GM08714 (cell line): ENCODE data around the gene TACR1.

Experiments
- H3K4me3 ChIP-seq: fragments of 200-500 bp; sonication (Bioruptor generic); 2 replicates; pipeline ENCODE4 v1.5.1; 2014; ENCODE audit warnings: mild to moderate bottlenecking, low read length, inconsistent platforms
- ZNF274 ChIP-seq: IDR thresholded peaks from 2 replicates; pipeline ENCODE4 v1.6.1; 2012; ENCODE audit warnings: mild to moderate bottlenecking, low read depth, low read length

TACR1 gene

DNA sequence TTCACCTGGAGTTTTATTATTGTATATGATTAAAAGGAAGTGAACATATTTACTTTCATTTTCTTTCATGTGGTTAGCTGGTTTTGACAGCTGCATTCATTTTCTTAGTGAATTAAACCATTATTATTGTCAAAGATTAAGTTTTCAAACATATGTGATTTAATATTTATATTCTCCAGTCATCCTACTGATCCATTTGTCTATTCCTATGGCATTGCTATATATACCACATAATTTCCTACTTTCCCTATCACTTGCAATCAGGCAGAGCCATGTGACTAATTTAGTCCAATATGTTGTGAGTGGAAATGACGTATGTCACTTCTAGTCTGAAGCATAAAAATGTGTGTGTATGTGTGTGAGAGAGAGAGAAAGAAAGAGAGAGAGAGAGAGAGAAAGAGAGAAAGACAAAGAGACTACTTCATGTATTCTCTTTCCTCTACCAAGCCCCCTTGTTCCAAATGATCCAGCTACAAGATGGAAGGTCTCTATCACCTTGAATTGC, 12.0 kb upstream of the TACR1 start:
- no peak overlapping the region for H3K4me3 ChIP-seq
- no peak for TF ChIP-seq ZNF274

DNA sequence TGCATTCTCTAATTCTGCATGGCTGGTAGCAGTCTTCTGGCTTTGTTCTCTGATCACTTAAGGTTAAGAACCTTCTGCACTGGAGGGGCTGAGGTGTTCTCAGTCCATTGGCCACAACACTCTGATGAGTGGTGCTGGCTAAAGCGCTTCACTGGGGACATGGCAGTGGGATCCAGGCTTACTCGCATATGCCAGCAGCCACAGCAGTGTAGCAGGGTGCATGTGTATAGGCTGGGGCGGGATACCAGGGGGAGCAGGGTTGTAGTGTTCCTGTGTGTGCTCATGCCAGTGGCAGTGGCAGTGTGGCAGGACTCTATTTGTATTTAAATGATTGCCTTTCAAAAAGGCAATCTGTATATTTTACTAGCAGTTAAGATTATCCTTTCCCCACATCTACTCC, 11.1 kb upstream of the TACR1 start:
- no peak for TF ChIP-seq ZNF274
- no peak overlapping the region for H3K4me3 ChIP-seq

DNA sequence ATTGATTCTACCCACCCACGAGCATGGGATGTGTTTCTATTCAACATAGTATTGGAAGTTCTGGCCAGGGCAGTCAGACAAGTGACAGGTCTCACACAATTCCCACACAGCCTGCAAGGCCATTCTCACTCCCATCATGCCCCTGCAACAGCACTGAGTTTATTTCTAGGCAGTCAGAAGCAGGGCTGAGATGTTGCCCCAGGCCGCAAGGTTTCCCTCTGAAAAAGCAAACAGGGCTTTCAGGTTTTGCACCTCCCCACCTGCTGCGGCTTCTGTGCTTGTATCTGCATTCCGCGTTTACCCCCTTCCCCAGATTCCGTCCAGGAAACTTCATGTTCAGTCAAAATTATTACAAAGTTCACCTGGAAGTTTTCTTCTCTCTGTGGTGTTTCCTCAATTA, 9.4 kb upstream of the TACR1 start:
- no peak for TF ChIP-seq ZNF274
- no peak overlapping the region for H3K4me3 ChIP-seq

DNA sequence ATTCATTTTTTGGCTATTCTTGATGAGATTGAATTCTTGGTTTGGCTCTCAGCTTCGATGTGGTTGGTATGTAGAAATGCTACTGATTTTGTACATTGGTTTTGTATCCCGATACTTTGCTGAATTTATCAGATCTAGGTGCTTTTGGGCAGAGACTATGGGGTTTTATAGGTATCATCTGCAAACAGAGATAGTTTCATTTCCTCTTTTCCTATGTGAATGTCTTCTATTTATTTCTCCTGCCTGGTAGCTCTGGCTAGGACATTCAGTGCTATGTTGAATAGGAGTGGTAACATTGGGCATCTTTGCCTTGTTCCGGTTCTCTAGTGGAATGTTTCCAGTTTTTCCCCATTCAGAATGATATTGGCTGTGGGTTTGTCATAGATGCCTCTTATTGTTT, 5.5 kb upstream of the TACR1 start:
- no peak overlapping the region for H3K4me3 ChIP-seq
- TF ChIP-seq ZNF274: no peak

DNA sequence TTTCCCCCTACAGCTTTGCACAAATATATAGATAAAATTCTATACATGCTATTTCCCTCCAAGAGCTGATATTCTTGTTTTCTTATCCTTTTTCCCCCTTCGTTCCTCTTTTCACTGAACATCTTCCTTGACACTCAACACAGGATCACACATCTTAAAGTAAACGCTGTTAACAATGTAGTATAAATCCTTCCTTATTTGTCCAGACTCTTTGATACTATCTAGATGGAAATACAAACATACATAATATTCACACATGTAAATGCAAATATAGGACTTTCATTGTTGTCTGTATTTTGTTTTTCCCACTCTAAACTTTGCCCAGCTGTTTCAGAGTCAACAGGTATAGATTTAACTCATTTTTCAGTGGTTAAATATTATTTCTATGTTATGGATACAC, 3.0 kb upstream of the TACR1 start:
- no peak overlapping the region for H3K4me3 ChIP-seq

DNA sequence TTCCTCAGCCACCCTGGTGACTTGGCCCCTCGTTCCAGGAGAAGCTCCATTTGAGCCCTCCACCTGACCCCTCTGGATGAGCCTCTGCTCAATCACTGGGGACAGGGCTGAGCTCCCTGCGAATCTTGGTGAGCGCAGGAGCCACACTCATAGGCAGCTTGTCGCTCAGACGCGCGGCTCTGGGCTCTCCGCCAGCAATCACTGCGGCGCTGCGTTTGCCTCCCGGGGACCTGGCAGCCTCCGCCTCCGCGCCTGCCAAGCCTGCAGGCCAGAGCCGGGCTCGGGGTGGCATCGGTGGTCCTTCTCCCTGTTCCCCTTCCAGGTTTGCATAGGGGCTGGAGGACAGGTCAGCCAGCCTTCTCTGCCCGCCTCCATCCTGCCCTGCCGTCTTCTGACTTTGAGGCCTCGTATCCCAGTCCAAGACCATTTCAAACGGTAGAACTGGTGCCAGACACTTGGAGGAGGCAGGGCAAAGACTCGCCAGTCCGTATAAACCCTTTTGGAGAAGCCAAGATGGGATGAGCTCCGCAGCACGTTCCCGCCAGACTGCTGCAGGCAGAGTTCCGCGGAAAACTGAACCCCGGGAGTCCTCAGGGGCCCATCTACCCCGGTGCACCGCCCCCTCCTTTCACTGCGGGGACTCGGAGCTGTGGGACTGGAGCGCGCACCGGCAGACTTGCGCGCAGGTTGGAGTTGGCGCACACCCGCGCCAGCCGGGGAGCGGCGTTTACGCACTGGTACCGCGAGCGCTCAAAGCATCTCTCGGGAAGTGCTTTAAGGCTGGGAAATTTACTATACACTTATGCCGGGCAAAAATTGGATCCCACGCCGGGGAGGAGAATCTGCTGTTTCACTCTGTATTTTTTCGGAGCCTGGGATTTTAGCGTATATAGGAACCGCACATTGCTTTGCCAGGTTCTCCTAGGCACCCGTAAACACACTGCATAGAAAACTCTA, 1.1 kb upstream of the TACR1 start:
- H3K4me3 ChIP-seq: peak overlapping the region; percentile 34; the same call in 1 of the 2 replicates

More for the DNA sequence above, 3.0 kb upstream of the TACR1 start:
- no peak for TF ChIP-seq ZNF274

DNA sequence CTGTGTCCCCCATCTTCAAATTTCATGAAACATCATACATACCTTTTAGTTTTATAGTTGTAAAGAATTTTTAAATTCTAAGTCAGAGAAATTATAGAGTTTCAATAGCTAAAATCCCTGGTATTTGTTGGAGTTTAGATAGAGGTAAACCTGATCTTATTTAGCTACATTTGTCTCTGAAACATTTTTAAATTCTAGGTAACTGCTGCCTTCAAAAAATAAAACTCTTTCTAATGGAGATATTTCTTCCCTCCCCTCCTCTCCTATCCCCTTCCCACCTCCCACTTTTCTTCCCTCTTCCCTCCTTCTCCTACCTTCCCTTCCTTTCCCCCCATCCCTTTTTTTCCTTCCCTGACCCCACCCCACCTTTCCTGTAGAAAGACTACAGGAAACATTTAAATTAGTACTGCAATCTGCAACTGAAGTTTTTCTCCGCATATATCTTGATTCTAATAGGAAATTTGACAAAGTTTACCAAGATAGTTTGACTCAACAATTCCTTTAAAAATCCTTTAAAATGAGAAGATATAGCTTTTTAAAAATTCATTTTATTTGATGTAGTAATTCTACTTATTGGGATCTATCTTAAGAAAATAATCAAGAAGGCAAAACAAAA, 4.1 kb downstream of the TACR1 start:
- no peak for TF ChIP-seq ZNF274
- H3K4me3 ChIP-seq: no peak overlapping the region

More for the DNA sequence above, 1.1 kb upstream of the TACR1 start:
- TF ChIP-seq ZNF274: no peak

DNA sequence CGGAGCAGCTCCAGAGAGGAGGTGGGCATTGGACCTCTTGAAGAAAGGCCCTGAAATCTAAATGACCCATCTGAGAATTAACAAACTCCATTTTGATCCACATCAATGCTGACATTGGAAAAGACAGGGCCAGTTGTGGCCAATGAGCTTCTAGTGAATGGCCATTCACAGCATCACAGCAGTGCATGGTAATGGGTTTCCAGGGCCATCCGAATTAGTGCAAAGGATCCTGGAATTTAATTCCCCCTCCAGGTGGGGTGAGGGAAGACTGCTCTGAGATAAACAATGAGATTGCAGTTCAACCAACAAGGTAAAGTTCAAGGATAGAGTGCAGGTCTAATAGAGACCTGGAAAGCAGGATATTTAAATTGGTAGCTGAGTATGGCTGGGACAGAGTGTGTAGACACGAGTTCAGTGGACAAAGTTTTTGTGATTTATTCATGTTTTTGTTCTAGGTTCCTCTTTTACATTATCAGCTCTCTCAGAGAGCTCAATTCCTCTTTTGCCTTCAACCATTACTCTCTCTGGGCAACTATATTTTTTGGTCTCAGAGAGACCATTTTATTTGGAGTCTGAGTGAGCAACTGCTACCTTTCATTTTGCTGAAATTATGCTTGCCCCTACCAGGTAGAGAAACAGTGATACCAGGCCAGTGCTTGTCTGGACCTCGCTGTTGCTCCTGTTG, 5.0 kb downstream of the TACR1 start:
- no peak overlapping the region for H3K4me3 ChIP-seq
- TF ChIP-seq ZNF274: no peak

DNA sequence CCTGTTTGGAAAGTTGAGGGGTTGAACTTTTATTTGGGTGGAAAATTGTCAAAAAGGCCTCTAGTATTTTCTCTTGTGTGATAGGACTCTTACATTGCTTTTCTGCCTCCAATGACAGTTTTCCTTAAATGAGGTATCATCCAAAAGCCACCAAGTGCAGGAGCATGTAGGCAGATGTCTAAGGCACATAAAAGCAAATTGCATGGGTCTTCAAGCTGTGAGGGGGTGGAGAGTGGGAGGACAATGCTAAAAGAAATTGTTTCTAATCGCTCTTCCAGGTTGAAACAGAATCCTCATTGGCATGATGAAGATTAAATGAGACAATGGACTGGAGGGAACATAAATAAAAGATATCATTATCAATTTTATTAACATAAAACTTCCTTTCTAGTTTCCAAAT, 6.8 kb downstream of the TACR1 start:
- TF ChIP-seq ZNF274: no peak
- no peak overlapping the region for H3K4me3 ChIP-seq

DNA sequence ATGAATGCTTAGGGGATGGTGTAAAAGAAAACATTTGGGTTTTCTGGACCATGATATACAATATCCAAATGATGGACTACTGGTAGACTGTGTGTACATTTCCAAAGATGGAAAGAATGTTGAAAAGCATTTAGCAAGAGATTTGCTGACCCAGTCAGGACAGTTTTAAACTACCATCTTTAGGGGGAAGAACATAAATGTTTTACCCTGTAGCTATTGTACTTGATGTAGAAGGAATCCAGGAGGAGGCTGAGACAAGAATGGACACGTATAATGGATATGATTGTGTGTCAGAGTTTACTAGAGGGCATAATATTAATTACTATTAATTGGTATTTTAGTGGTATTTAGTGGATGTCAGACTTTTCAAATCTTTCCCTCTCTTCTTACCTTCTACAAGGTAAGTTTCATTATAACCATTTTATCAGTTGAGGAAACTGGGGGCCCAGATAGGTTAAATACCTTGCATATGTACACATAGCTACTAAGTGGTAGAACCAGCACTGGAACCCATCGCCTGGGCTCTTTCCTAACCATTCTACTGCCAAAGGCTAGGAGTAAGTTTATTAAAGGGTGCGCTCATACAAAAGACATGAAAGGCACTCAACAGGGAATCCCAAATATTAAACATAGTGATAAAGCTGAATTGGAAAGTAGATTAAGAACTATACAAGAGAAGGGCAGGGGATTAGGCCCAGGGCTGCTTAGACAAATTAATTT, 8.9 kb downstream of the TACR1 start:
- H3K4me3 ChIP-seq: no peak overlapping the region
- no peak for TF ChIP-seq ZNF274

DNA sequence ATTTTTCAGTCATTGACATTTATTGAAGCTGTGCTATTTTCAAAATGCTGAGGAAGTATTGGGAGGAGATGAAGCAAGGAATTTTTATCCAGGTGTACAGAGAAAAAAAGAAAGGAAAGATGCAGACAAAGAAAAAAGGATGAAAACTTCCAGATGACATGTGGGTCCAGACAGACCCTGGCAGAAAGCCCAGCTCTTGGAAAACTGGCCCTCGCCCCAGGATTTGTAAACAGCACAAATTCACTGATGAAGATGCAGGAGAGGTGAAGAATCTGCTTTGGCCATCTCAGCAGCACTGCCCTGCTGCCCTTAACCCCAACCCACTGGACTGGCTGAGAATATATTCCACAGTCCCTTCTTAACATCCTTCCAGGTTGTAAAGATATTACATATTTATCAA, 12.5 kb downstream of the TACR1 start:
- no peak for TF ChIP-seq ZNF274

DNA sequence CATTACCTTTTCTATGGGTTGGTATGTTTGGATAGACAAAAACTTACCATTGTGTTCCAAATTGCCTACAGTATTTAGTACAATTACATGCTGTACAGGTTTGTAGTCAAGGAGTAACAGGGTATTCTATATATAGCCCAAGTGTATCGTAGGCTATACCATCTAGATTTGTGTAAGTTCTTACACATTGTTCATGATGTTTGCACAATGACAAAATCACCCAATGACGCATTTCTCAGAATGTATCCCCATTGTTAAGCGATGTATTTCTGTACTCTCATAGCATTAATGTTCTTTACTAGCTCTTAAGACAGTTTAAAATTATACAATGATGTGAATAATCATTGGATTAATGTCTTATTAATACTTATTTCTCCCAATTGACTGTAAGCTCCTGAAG, 16.7 kb downstream of the TACR1 start:
- no peak for TF ChIP-seq ZNF274
- H3K4me3 ChIP-seq: no peak overlapping the region

More for the DNA sequence above, 12.5 kb downstream of the TACR1 start:
- H3K4me3 ChIP-seq: no peak overlapping the region

DNA sequence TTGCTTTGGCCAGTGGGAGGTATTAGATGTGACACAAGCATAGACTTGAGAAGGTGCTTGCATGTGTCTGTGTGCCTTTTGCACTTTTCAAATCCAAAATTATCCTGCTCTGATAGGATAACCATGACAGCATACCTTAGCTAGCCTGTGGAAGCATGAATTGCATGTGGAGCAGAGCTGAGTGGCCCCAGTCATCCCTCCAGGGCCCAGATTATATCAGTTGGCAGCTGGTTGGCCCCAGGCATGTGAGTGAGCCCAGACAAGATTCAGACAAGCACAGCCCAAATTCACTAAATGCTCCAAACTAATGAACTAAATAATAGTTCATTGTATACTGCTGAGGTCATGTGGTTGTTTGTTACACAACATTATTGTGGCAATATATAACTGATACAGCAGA, 18.8 kb downstream of the TACR1 start:
- no peak for TF ChIP-seq ZNF274
- H3K4me3 ChIP-seq: no peak overlapping the region

DNA sequence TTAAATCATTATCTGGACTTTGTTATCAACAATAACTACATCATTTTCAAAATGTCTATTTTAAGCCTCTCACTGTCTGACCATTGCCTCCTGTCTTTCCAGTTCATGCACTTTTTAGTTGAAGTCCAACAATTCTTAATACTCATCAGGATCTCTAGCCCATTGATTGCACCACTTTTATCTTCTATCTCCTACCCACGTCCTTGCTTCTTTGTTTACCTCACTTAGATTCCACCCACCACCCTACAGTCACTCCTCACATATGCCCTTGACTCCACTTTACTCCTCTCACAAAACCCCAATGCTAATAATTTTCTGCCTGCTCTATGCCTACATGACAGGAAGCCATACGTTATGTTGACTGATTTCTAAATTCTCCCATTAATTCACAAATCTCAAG, 21.9 kb downstream of the TACR1 start:
- no peak for TF ChIP-seq ZNF274
- no peak overlapping the region for H3K4me3 ChIP-seq
